LNCAP (cell line): ENCODE results near the gene CACNB3.

Source experiments
- CTCF ChIP-seq: fragments of 450-650 bp; IDR thresholded peaks from 2 replicates; pipeline ENCODE4 v1.5.1; 2017; ENCODE audit warnings: mild to moderate bottlenecking

CACNB3 gene

GRCh38 chr12:48854488-48854887, 36.2 kb downstream of the CACNB3 start:
- no peak for TF ChIP-seq CTCF

- TF ChIP-seq CTCF = no peak
Measured at GRCh38 chr12:48856379-48856778, 38.1 kb downstream of the CACNB3 start.

GRCh38 chr12:48857278-48857994, 39.1 kb downstream of the CACNB3 start:
- no peak for TF ChIP-seq CTCF

- TF ChIP-seq CTCF = no peak
Measured at GRCh38 chr12:48858043-48858442, 39.7 kb downstream of the CACNB3 start.

DNA sequence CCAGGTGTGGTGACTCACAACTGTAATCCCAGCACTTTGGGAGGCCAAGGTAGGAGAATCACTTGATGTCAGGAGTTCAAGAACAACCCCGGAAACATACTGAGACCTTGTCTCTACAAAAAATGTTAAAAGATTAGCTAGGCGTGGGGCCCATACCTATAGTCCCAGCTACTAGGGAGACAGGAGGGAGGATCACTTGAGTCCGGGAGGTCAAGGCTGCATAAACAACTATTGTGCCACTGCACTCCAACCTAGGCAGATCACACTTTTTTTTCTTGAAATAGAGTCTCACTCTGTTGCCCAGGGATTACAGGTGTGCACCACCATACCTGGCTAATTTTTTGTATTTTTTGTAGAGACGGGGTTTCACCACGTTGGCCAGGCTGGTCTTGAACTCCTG, 41.3 kb downstream of the CACNB3 start:
- TF ChIP-seq CTCF = no peak

GRCh38 chr12:48861111-48861510, 42.8 kb downstream of the CACNB3 start:
- no peak for TF ChIP-seq CTCF

GRCh38 chr12:48862760-48863159, 44.5 kb downstream of the CACNB3 start:
- TF ChIP-seq CTCF = no peak

DNA sequence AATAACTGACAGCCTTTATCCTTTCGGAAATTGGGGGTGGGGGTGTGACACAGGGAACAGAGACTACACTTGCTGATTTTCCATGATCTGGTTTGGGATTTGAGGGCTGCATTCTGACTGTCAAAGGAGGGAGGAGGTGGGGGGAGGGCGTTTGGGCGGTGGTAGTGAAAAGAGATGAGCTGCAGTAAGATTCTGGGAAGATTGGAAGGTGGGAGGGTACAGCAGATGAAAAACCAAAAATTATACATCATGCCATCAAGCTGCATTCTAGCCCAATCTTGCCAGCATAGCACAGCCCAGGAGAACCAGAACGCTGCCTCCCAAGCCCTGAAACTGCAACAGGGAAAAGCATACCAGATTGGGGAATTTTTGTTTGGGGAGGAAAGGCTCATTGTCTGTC, 45.0 kb downstream of the CACNB3 start:
- no peak for TF ChIP-seq CTCF
